CD4-positive, alpha-beta T cell (primary cell): ENCODE results near the gene EPHA1. TPM values are rescaled to one million over a fixed set of nuclear protein-coding genes. Genes with fewer than 3 reads are reported as not detected.

Experiments
- ATAC-seq: fragments of 200-7000 bp; cut with Tn5 transposase; one replicate; pipeline ENCODE4 v1.10.0; 2022; ENCODE audit warnings: mild to moderate bottlenecking; ENCODE audit not compliant: poor library complexity
- CTCF ChIA-PET: fragments of 350-600 bp; sonication (Branson Sonifier 250); formaldehyde crosslinking; loops from one replicate; lab custom pipeline; 2021; ENCODE audit warnings: antibody characterized with exemption, inconsistent platforms; lab: Charles Lee
- POLR2A ChIA-PET: fragments of 350-600 bp; sonication (Branson Sonifier 250); formaldehyde crosslinking; loops from one replicate; lab custom pipeline; 2021; ENCODE audit warnings: antibody characterized with exemption, inconsistent platforms; lab: Charles Lee
- DNase-seq, 14 experiments: peaks; one replicate each; pipeline ENCODE4 v3.0.0-alpha.2; 2013 to 2020; ENCODE audit warnings: mixed read lengths in 2 of 14
- H3K27ac ChIP-seq, 2 donors: one replicate each; pipeline versions ENCODE4 v1.5.1 to v1.7.0; 2013; ENCODE audit warnings: low read length in 2 of 2, low read depth in 1 of 2, mild to moderate bottlenecking in 1 of 2
- H3K27me3 ChIP-seq, 2 experiments: 1 replicate in 1 of 2; 2 replicates in 1 of 2; pipeline versions ENCODE4 v1.6.1 to v1.7.0; 2013; ENCODE audit warnings: low read length in 2 of 2, control low read depth in 1 of 2, mild to moderate bottlenecking in 1 of 2, moderate library complexity in 1 of 2; ENCODE audit not compliant: insufficient read depth in 2 of 2, control insufficient read depth in 1 of 2
- H3K36me3 ChIP-seq: one replicate; pipeline ENCODE4 v1.6.1; 2013; ENCODE audit warnings: low read length, control low read depth; ENCODE audit not compliant: insufficient read depth
- H3K4me1 ChIP-seq: one replicate; pipeline ENCODE4 v1.6.1; 2013; ENCODE audit warnings: low read length, control low read depth; ENCODE audit not compliant: insufficient read depth
- H3K4me3 ChIP-seq: one replicate; pipeline ENCODE4 v1.5.1; 2013; ENCODE audit warnings: mild to moderate bottlenecking, low read length, moderate library complexity
- H3K9me3 ChIP-seq, 2 experiments: 1 replicate in 1 of 2; 2 replicates in 1 of 2; pipeline versions ENCODE4 v1.6.1 to v1.7.0; 2013; ENCODE audit warnings: low read length in 2 of 2, mild to moderate bottlenecking in 2 of 2, control low read depth in 1 of 2, moderate library complexity in 1 of 2; ENCODE audit not compliant: control insufficient read depth in 1 of 2, insufficient read depth in 1 of 2
- H3K27ac Mint-ChIP-seq: one replicate; pipeline ENCODE4 v1.8.0; 2020; ENCODE audit warnings: mixed read lengths
- H3K27me3 Mint-ChIP-seq: one replicate; pipeline ENCODE4 v1.8.0; 2021; ENCODE audit warnings: mixed read lengths
- H3K36me3 Mint-ChIP-seq: one replicate; pipeline ENCODE4 v1.8.0; 2021; ENCODE audit warnings: low read depth, mixed read lengths
- H3K4me1 Mint-ChIP-seq: one replicate; pipeline ENCODE4 v1.8.0; 2021; ENCODE audit warnings: low read depth, mixed read lengths
- H3K4me3 Mint-ChIP-seq: one replicate; pipeline ENCODE4 v1.8.0; 2020; ENCODE audit warnings: mild to moderate bottlenecking, mixed read lengths
- H3K9me3 Mint-ChIP-seq: one replicate; pipeline ENCODE4 v1.8.0; 2020; ENCODE audit warnings: mixed read lengths
- CTCF ChIP-seq: fragments of 200-600 bp; IDR thresholded peaks from one replicate; pipeline ENCODE4 v1.8.0; 2022; ENCODE audit warnings: antibody characterized with exemption, mild to moderate bottlenecking
- intact Hi-C, 2 experiments: fragments of 100-400 bp; cut with DNase I in 1 of 2; cut with micrococcal nuclease in 1 of 2; formaldehyde crosslinking; loops; one replicate each; pipeline versions ENCODE4 v1.15.1 to v1.9.0; 2023 to 2025; cut with DNase I, micrococcal nuclease
- total RNA-seq, 174 experiments: library from RNA in 2 of 174; stranded (reverse) in 2 of 174; gene quantifications; one replicate each; pipeline ENCODE4 v1.2.3 and lab custom pipeline; 2021 to 2026

EPHA1 gene
- total RNA-seq, 2 experiments from 2014 or later, result 16.0 to 19.0 TPM

DNA sequence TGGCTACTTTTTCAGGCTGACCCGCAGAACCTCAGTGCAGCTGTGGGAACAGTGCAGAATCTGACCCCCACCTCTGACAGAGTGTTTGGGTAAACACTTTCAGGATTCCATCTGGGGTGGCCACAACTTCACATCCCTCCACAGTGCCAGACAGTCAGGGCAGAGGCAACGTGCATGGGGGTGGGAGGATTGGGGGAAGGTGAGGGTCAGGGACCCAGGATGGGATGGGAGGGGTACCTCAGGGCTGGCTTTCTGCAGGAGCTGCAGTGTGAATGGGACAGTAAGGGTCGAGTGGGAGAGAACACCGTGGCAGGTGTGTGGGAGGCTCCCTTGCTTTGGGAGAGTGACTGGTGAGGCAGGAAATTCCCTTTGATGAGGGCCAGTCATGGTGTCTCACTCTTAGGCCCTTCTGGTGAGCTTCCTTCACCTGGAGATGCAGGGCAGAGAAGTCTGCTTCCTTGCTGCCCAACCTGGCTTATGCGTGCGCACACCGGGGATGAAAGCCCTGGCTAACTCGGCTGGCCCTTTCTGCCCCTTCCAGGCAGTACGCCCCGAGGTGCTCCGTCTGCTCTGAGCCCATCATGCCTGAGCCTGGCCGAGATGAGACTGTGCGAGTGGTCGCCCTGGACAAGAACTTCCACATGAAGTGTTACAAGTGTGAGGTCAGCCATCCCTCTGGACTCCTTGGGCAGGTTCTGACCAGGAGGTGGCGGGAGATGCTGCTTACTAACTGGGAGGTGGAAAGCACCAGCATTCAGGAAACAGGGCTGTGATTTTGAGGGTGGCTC is 19.1 kb downstream of the EPHA1 start:
- H3K4me3 Mint-ChIP-seq, result no peak overlapping the region
- H3K4me1 Mint-ChIP-seq, result peaks cover 10% of the 10 kb centered on the region
- Histone ChIP-seq H3K4me1 (peaks cover 41% of the 10 kb centered on the region), H3K4me3 (no peak overlapping the region), H3K27ac (peak overlapping the region in 1 of 2 donors; percentile 1), H3K36me3 (peaks cover 65% of the 10 kb centered on the region), H3K9me3 (no peaks in the 10 kb centered on the region), H3K27me3 (no peaks in the 10 kb centered on the region)
- intact Hi-C loops, result loop anchor here in 1 of 2 experiments (10.0 kb wide), 1 partner anchor 535 kb away; the partner anchor contains the start of gene EPHB6
- TF ChIP-seq CTCF, result no peak
- ATAC-seq (no peak), DNase-seq (no peak)
- ChIA-PET CTCF (interaction anchor here (2.1 kb wide), 1 partner anchor 9 kb away, joined by 8 read pairs; no protein-coding TSS in a partner anchor), POLR2A (interaction anchor here (1.2 to 4.5 kb wide), 5 partner anchors 8 to 18 kb away, joined by 3 to 31 read pairs (median 4); partner anchors contain the start of genes EPHA1 and ZYX)
- H3K27me3 Mint-ChIP-seq, result no peaks in the 10 kb centered on the region
- H3K9me3 Mint-ChIP-seq, result no peaks in the 10 kb centered on the region
- H3K27ac Mint-ChIP-seq, result peak overlapping the region; percentile 59
- H3K36me3 Mint-ChIP-seq, result peaks cover 58% of the 10 kb centered on the region

DNA sequence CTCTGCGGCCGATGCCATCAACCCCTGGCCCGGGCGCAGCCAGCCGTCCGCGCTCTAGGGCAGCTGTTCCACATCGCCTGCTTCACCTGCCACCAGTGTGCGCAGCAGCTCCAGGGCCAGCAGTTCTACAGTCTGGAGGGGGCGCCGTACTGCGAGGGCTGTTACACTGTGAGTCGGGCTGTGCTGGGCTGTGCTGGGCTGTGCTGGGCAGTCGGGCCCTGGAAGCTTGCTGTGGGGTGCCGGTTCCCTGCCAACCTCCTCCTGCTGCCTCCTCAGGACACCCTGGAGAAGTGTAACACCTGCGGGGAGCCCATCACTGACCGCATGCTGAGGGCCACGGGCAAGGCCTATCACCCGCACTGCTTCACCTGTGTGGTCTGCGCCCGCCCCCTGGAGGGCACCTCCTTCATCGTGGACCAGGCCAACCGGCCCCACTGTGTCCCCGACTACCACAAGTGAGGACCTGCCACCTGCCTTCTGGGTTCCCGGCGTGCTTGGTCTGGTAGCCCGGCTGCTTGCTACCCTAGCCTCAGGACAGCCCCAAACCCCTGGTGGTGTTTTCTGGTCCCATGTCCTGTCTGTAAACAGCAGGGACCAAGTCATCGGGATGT is 20.1 kb downstream of the EPHA1 start:
- ATAC-seq (no peak), DNase-seq (no peak)
- no peak for TF ChIP-seq CTCF
- Histone ChIP-seq H3K4me1 (peaks cover 51% of the 10 kb centered on the region), H3K36me3 (peaks cover 61% of the 10 kb centered on the region), H3K4me3 (no peak overlapping the region), H3K27ac (no peak overlapping the region), H3K9me3 (no peaks in the 10 kb centered on the region), H3K27me3 (no peaks in the 10 kb centered on the region)
- peaks cover 51% of the 10 kb centered on the region for H3K36me3 Mint-ChIP-seq
- H3K27me3 Mint-ChIP-seq, result no peaks in the 10 kb centered on the region
- H3K27ac Mint-ChIP-seq, result peak overlapping the region; percentile 59
- H3K9me3 Mint-ChIP-seq, result no peaks in the 10 kb centered on the region
- ChIA-PET POLR2A (interaction anchor here (0.8 to 4.5 kb wide), 4 partner anchors 15 to 125 kb away, joined by 3 to 31 read pairs (median 4); partner anchors contain the start of genes EPHA1 and GSTK1), CTCF (interaction anchor here (2.1 kb wide), 1 partner anchor 8 kb away, joined by 8 read pairs; no protein-coding TSS in a partner anchor)
- no peak overlapping the region for H3K4me3 Mint-ChIP-seq
- peaks cover 10% of the 10 kb centered on the region for H3K4me1 Mint-ChIP-seq
- intact Hi-C loops, result loop anchor here in 1 of 2 experiments (10.0 kb wide), 1 partner anchor 534 kb away; the partner anchor contains the start of gene EPHB6

DNA sequence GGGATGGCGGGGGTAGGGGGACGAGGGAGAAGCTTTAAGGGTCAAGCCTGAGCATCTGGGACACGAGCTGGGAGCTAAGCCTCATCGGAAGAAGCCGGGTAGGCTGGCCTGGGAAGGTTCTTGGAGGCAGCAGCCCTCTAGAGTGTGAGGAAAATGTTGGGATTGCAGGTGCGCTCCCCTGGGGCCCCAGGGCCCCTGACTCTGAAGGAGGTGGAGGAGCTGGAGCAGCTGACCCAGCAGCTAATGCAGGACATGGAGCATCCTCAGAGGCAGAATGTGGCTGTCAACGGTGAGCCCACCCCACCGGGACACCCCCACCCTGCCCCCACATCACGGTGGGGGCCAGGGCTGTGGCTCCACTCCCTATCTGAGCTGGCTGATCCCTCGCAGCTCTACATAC is 20.6 kb downstream of the EPHA1 start:
- CTCF ChIA-PET, result interaction anchor here (2.1 kb wide), 1 partner anchor 8 kb away, joined by 8 read pairs; no protein-coding TSS in a partner anchor
- Histone ChIP-seq H3K27me3 (no peaks in the 10 kb centered on the region), H3K4me3 (no peak overlapping the region), H3K9me3 (no peaks in the 10 kb centered on the region), H3K36me3 (peaks cover 56% of the 10 kb centered on the region), H3K27ac (peak overlapping the region in 1 of 2 donors; percentile 68), H3K4me1 (peaks cover 56% of the 10 kb centered on the region)
- H3K4me3 Mint-ChIP-seq, result no peak overlapping the region
- intact Hi-C loops, result loop anchor here in 1 of 2 experiments (10.0 kb wide), 1 partner anchor 533 kb away; the partner anchor contains the start of gene EPHB6
- POLR2A ChIA-PET, result interaction anchor here (0.8 to 4.5 kb wide), 4 partner anchors 16 to 125 kb away, joined by 3 to 31 read pairs (median 4); partner anchors contain the start of genes EPHA1 and GSTK1
- H3K27me3 Mint-ChIP-seq, result no peaks in the 10 kb centered on the region
- DNase-seq, result no peak
- no peak for TF ChIP-seq CTCF
- H3K36me3 Mint-ChIP-seq, result peaks cover 47% of the 10 kb centered on the region
- H3K27ac Mint-ChIP-seq, result peak overlapping the region; percentile 25
- peaks cover 10% of the 10 kb centered on the region for H3K4me1 Mint-ChIP-seq
- no peak for ATAC-seq
- H3K9me3 Mint-ChIP-seq, result no peaks in the 10 kb centered on the region
